GDM1 (cell line): ENCODE data around the gene PXYLP1.
"Not testable (repeated sequence)": the region's sequence is repeated elsewhere in the genome, so short reads cannot be mapped to it uniquely, and the experiment has no call there.

Source experiments
- DNase-seq: peaks from one replicate; lab custom pipeline; 2025; lab: John Stamatoyannopoulos, UW

The PXYLP1 gene

GRCh38 chr3:141300426-141300825, 68.8 kb downstream of the PXYLP1 start:
- DNase-seq = not testable (repeated sequence)

GRCh38 chr3:141302364-141303141, 70.9 kb downstream of the PXYLP1 start:
- no peak for DNase-seq

DNA sequence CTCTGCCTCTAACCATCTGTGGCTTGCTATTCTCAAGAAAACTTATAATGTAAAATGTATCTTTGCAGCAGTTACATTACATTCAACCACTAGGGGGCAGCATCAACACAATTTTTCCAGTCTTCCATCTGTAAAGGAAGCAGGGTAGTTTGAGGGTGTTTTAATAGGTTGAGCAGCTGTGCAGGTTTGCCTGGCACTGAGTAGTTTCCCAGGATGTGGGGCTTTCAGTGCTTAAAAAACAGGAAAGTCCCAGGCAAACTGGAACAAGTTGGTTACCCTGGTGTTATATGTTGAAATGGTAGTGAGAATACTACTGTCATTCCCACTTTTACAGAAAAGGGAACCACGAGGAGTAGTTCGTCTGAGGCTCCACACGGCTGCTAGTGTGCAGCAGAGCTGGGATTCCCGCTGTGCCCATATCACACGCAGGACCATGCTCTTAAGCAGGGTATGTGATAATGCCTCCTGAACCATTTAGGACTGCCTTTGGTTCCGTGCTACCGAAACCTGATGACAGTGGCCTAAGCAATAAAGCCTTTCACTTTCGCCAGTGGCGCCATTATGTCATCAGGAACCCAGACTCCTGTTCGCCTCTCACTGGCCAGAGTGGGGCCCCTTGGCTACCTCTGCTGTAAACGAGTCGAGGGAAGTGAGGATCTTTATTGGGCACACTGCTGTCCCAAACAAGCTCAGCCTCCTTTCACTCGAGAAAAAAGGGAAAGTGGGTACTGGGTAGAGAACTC, 72.0 kb downstream of the PXYLP1 start:
- DNase-seq = peak; percentile 63

DNA sequence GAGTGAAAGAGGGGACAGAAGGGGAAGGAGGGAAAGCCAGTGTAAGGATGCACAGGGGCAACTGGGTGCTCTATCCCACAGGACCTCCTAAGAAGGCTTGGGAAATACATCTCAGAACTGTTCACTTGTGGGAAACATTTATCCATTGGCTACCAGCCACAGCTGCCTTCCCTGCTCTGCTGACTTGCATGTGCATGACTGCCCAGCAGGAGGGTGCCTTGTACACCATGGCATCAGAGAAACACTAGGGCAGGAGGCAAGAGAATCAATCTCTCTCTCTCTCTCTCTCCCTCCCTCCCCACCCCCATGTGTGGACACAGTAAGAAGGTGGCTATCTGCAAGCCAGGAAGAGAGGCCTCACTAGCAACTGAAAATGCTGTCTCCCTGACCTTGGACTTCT, 73.8 kb downstream of the PXYLP1 start:
- no peak for DNase-seq

GRCh38 chr3:141306276-141306675, 74.7 kb downstream of the PXYLP1 start:
- no peak for DNase-seq

- no peak for DNase-seq
Measured at GRCh38 chr3:141306922-141307321, 75.3 kb downstream of the PXYLP1 start.

DNA sequence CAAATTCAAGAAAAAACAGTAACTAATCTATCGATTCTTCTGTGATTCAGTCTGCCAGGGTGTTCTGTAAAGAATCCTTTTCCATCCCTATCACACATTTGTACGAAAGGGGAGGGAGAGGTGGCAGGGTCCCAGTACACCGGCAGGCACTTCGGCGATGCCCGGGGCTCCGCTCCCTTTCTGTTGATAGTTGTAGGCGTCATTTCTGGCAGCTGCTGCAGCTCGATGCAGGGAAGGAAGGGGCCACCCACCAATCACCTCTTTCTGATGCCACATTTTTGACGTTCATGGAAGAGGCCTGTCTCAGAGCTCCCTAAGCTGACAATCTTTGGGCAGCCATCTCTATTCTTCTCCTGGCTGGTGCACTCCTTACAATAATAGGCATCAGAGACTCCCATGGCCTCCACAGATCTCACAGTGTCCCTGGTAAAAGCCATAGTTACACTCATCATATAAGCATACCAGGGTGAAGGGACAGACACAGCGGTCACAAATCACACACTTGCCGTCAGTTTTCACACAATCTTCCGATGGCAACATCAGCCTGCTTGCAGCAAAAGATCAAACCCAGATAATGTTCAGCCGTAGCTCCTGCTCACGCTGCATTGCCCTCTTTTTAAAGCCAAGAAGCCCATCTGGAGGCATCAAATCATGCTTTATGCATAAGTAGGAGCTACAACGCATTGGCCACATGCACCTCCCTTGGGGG, 75.9 kb downstream of the PXYLP1 start:
- DNase-seq = no peak

DNA sequence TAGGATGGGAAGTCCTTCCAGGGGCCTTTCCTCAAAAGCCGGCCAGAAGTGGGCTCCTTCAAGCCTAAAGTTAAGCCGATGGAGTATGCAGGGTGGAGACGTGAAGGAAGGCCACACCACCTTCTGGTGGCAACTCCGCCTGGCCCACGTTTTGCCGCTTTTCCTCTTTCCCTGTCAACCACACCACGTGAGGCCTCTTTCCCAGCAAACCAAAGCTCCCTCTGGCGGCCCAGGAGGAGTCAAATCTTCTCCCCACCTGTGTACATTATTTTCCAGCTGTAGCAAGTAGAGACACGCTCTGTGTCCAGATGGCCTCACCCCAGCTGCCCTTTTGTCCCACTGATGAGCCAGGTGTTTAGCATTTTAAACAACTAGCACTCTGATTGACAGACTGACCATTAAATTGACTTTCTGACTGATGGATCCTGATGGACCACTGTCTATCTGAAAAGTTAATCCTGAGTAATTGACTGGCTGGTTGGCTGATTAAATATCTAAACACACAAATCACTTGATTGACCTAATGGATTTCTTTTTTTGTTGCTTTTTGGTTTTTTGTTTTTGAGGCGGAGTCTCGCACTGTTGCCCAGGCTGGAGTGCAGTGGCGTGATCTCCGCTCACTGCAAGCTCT, 77.1 kb downstream of the PXYLP1 start:
- DNase-seq = no peak

DNA sequence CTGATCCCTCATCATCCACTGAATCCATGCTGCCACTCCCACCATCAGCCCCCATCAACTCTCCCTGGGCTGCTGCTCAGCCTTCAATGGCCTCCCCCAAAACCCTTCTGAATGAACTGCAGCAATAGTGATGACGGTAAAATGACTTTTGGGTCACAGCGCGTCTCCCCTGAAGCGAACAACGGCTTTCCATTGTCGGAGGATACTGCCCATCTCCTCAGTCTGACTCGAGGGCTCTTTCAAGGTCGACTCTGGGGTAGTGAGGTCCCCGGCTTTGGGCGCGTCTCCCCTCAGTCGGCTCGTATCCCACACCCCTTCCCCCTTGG, 79.5 kb downstream of the PXYLP1 start:
- no peak for DNase-seq

- DNase-seq = peak; percentile 96
Measured at GRCh38 chr3:141311496-141312353, 80.1 kb downstream of the PXYLP1 start.

GRCh38 chr3:141312354-141313092, 80.9 kb downstream of the PXYLP1 start:
- no peak for DNase-seq

DNA sequence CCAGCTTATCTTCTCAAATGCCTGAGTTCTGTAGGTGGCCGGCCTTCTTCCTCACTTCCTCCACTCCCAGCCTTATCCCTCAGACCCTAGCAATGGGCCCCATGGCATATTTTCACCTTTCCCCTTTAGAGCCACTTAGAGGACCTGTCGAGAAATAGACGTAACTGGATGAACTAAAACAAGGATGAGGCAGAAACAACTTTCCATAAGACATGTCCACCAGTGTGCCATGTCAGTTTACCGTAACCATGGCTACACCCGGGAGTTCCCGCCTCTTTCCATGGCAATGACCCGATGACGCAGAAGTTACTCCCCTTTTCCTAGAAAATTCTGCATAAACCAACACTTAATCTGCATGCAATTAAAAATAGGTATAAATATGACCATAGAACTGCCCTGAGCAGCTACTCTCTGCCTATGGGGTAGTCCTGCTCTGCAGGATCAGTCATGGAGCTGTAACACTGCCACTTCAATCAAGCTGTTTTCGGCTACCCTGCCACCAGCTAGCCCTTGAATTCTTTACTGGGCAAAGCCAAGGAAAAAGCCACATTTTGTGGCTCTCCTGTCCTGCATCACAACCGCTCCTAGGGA, 81.6 kb downstream of the PXYLP1 start:
- no peak for DNase-seq

GRCh38 chr3:141314415-141314814, 82.8 kb downstream of the PXYLP1 start:
- DNase-seq = not testable (repeated sequence)

- DNase-seq = no peak
Measured at GRCh38 chr3:141316851-141317250, 85.2 kb downstream of the PXYLP1 start.

- no peak for DNase-seq
Measured at GRCh38 chr3:141320399-141321108, 88.9 kb downstream of the PXYLP1 start.

DNA sequence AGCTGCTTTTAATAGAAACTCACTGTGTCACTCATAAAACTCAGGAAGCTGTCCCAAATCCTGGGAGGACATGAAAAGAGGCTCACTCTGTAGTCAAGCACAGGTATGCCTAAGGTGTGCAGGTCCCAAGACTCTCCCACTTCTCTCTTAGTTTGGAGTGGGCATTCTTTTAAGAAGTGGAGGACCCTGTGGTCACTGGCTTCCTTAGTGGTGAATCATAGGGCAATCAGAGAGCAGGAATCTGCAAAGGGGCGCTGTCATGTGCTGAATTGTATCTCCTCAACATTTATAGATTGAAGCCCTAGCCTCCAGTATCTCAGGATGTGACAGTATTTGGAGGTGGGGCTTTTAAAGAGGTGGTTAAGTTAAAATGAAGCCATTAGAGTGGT, 89.5 kb downstream of the PXYLP1 start:
- DNase-seq = no peak

DNA sequence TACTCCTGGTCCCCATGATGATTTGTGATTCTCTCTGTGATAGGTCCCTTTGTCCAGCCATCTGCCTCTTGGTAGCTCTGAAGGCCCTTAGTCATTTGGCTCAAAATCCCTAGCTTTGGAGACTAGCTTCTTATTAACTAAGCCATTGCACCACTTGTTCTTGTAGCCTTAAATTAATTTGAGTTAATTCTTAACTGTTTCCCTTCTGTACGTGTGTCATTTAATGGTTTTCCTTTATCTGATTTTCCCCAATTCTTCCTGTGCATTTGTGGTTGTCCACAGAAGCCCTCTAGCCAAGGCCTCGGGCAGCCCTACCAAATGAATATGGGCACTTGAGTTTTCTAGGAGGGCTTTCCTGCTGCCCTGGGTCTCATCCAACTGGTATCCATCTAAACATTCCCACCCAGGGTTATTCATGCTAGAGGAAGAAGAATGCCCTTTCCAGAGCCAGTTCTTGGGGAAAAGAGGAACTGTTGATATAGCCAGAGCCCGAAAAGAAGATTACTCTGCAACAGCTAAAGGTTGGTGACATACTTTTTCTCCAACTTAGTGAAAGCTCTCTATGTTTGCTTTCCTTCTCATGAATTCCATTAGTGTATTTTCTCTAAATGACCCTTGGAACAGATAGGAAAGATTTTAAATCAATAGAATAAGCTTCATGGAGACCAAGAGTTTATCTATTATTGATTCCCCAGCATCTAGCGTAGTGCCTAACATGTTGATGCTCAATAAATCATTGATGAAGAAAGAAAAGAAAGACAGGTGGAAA, 92.5 kb downstream of the PXYLP1 start:
- DNase-seq = no peak

DNA sequence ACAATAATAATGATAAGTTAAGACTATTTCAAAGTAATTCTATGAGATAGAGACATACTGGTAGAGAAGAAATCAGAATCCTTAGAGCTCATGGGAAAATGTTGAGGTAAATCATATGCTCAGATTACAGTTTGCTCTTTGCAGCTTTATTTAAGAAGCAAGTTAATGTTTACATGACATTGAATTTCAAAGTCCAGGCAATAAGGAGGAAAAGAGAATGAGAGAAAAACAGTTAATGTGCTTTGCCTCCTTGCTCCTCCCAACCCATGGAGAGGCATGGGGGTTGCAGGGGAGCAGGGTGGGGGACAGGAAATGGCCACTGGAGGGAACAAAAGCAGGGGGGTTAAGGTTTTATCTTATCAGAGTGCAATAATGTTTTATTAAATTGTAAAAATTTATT, 94.5 kb downstream of the PXYLP1 start:
- DNase-seq = no peak

GRCh38 chr3:141326626-141327025, 95.0 kb downstream of the PXYLP1 start:
- DNase-seq = no peak
